ENCODE measurements around the gene LRRC27.

Gene LRRC27

GRCh38 chr10:132322586-132323048, 9.4 kb upstream of the LRRC27 start:
- Histone ChIP-seq H3K9me3 (ENCODE audit: insufficient read depth, low read length) (no peaks in the 10 kb centered on the region), H3K4me1 (ENCODE audit: low read length) (peaks cover 33% of the 10 kb centered on the region), H3K4me3 (ENCODE audit: low read length) (no peak overlapping the region), H3K27me3 (ENCODE audit: low read depth, low read length) (peaks cover 6% of the 10 kb centered on the region; the same call in 1 of the 2 replicates), H3K79me2 (ENCODE audit: low read length) (peaks cover 2% of the 10 kb centered on the region; the same call in 1 of the 2 replicates), H3K36me3 (replicated peaks; ENCODE audit: low read depth, low read length) (peaks cover 6% of the 10 kb centered on the region), H3K27ac (ENCODE audit: low read length) (no peak overlapping the region), H3K9ac (ENCODE audit: low read length) (no peak overlapping the region), H4K20me1 (ENCODE audit: insufficient read depth, low read length) (no peaks in the 10 kb centered on the region), H2AFZ (ENCODE audit: low read depth, low read length) (no peak overlapping the region), H3K4me2 (ENCODE audit: low read length) (no peak overlapping the region)
- TF ChIP-seq CTCF (IDR thresholded peaks at IDR 0.05; ENCODE audit: low read depth, low read length) = no peak
- no peak for TF ChIP-seq EZH2phosphoT487 (IDR thresholded peaks at IDR 0.05; ENCODE audit: low read depth)

DNA sequence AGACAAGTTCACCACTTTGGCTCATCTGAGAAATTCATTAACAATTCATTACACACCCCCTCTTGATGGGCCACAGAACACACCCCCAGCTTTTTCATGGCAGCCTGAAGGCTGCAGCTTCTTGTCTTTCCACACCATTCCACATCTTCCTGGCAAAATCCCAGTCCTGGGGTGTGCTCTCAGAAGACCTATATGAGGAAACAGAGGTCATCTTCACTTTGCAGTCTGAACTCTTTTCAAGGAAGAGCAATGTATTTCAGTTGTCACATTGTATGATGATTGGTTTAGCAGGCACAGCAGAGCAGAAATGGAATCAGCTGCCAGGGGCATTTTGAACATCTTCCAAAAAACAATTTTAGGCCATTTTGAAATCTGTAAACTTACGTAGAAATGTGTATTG, 7.8 kb upstream of the LRRC27 start:
- Histone ChIP-seq H3K27ac (ENCODE audit: low read length) (no peak overlapping the region), H3K4me2 (ENCODE audit: low read length) (no peak overlapping the region), H3K27me3 (ENCODE audit: low read depth, low read length) (peaks cover 4% of the 10 kb centered on the region; the same call in 1 of the 2 replicates), H3K36me3 (replicated peaks; ENCODE audit: low read depth, low read length) (peaks cover 8% of the 10 kb centered on the region), H3K9ac (ENCODE audit: low read length) (no peak overlapping the region), H3K9me3 (ENCODE audit: insufficient read depth, low read length) (no peaks in the 10 kb centered on the region), H2AFZ (ENCODE audit: low read depth, low read length) (no peak overlapping the region), H3K79me2 (ENCODE audit: low read length) (peaks cover 10% of the 10 kb centered on the region), H3K4me1 (ENCODE audit: low read length) (peaks cover 32% of the 10 kb centered on the region), H3K4me3 (ENCODE audit: low read length) (no peak overlapping the region), H4K20me1 (ENCODE audit: insufficient read depth, low read length) (no peaks in the 10 kb centered on the region)
- TF ChIP-seq CTCF (IDR thresholded peaks at IDR 0.05; ENCODE audit: low read depth, low read length) = no peak
- TF ChIP-seq EZH2phosphoT487 (IDR thresholded peaks at IDR 0.05; ENCODE audit: low read depth) = no peak

DNA sequence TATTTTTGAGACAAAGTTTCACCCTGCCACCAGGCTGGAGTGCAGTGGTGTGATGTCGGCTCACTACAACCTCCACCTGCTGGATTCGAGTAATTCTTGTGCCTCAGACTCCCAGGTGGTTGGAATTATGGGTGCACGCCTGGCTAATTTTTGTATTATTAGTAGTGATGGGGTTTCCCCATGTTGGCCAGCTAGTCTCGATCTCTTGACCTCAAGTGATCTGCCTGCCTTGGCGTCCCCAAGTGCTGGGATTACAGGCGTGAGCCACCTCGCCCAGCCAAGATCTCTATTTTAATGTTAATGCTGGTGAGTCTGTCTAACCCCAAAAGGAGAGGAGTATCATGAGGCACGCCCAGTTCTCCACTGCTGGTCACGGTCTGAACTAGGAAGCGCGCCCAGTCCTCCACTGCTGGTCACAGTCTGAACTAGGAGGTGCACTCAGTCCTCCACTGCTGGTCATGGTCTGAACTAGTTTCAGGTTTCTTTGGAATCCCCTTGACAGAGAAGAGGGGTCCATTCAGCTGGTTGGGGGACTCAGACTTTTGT, 5.6 kb upstream of the LRRC27 start:
- Histone ChIP-seq H3K27ac (ENCODE audit: low read length) (no peak overlapping the region), H3K36me3 (replicated peaks; ENCODE audit: low read depth, low read length) (peaks cover 18% of the 10 kb centered on the region), H3K9ac (ENCODE audit: low read length) (no peak overlapping the region), H3K4me3 (ENCODE audit: low read length) (no peak overlapping the region), H3K79me2 (ENCODE audit: low read length) (peaks cover 31% of the 10 kb centered on the region), H3K27me3 (ENCODE audit: low read depth, low read length) (no peaks in the 10 kb centered on the region), H3K4me2 (ENCODE audit: low read length) (peak overlapping the region; percentile 7; the same call in 1 of the 2 replicates), H3K9me3 (ENCODE audit: insufficient read depth, low read length) (no peaks in the 10 kb centered on the region), H3K4me1 (ENCODE audit: low read length) (peaks cover 27% of the 10 kb centered on the region), H2AFZ (ENCODE audit: low read depth, low read length) (no peak overlapping the region), H4K20me1 (ENCODE audit: insufficient read depth, low read length) (0 out of 2 replicates have a peak, but pooled peaks cover 8% of the 10 kb centered on the region)
- no peak for TF ChIP-seq EZH2phosphoT487 (IDR thresholded peaks at IDR 0.05; ENCODE audit: low read depth)
- no peak for TF ChIP-seq CTCF (IDR thresholded peaks at IDR 0.05; ENCODE audit: low read depth, low read length)

GRCh38 chr10:132326925-132327324, 5.1 kb upstream of the LRRC27 start:
- Histone ChIP-seq H4K20me1 (ENCODE audit: insufficient read depth, low read length) (0 out of 2 replicates have a peak, but pooled peaks cover 8% of the 10 kb centered on the region), H2AFZ (ENCODE audit: low read depth, low read length) (no peak overlapping the region), H3K9ac (ENCODE audit: low read length) (no peak overlapping the region), H3K9me3 (ENCODE audit: insufficient read depth, low read length) (no peaks in the 10 kb centered on the region), H3K27ac (ENCODE audit: low read length) (no peak overlapping the region), H3K27me3 (ENCODE audit: low read depth, low read length) (no peaks in the 10 kb centered on the region), H3K79me2 (ENCODE audit: low read length) (peaks cover 33% of the 10 kb centered on the region), H3K4me3 (ENCODE audit: low read length) (no peak overlapping the region), H3K4me1 (ENCODE audit: low read length) (peaks cover 27% of the 10 kb centered on the region), H3K4me2 (ENCODE audit: low read length) (no peak overlapping the region; the same call in 1 of the 2 replicates), H3K36me3 (replicated peaks; ENCODE audit: low read depth, low read length) (peaks cover 18% of the 10 kb centered on the region)
- TF ChIP-seq CTCF (IDR thresholded peaks at IDR 0.05; ENCODE audit: low read depth, low read length) (no peak), EZH2phosphoT487 (IDR thresholded peaks at IDR 0.05; ENCODE audit: low read depth) (no peak)

Measured in OCI-LY3 (cell line).